ENCODE measurements around the gene IRAG1. TPM values are rescaled to one million over a fixed set of nuclear protein-coding genes. Genes with fewer than 3 reads are reported as not detected.

Gene IRAG1
- total RNA-seq, 1 donor from 2014 or later: 5.1 TPM

- Histone ChIP-seq H3K27me3 (ENCODE audit: low read depth) (no peaks in the 10 kb centered on the region), H3K27ac (replicated peaks) (peak overlapping the region; percentile 72), H3K4me3 (no peak overlapping the region), H3K9me3 (replicated peaks) (no peaks in the 10 kb centered on the region), H3K36me3 (no peaks in the 10 kb centered on the region), H3K4me1 (peaks cover 40% of the 10 kb centered on the region)
- DNase-seq: no peak
- intact Hi-C loops (cut with micrococcal nuclease): no loop called here
- TF ChIP-seq CTCF (IDR thresholded peaks at IDR 0.05; ENCODE audit: borderline replicate concordance): peak; percentile 79
These were observed 39.4 kb downstream of the IRAG1 start for GRCh38 chr11:10653946-10654810.

GRCh38 chr11:10653261-10653660 is 40.3 kb downstream of the IRAG1 start:
- intact Hi-C loops (cut with micrococcal nuclease): no loop called here
- no peaks in the 10 kb centered on the region for H3K27me3 ChIP-seq (ENCODE audit: low read depth)
- TF ChIP-seq CTCF (IDR thresholded peaks at IDR 0.05; ENCODE audit: borderline replicate concordance): no peak
- H3K9me3 ChIP-seq (replicated peaks): no peaks in the 10 kb centered on the region
- H3K4me1 ChIP-seq: peaks cover 31% of the 10 kb centered on the region
- H3K36me3 ChIP-seq: no peaks in the 10 kb centered on the region
- no peak for DNase-seq
- H3K27ac ChIP-seq (replicated peaks): peak overlapping the region; percentile 72
- no peak overlapping the region for H3K4me3 ChIP-seq

- TF ChIP-seq CTCF (IDR thresholded peaks at IDR 0.05; ENCODE audit: borderline replicate concordance): no peak
- Histone ChIP-seq H3K4me1 (peaks cover 16% of the 10 kb centered on the region), H3K27me3 (ENCODE audit: low read depth) (no peaks in the 10 kb centered on the region), H3K27ac (replicated peaks) (peak overlapping the region; percentile 72), H3K4me3 (no peak overlapping the region), H3K9me3 (replicated peaks) (no peaks in the 10 kb centered on the region), H3K36me3 (no peaks in the 10 kb centered on the region)
- no peak for DNase-seq
- intact Hi-C loops (cut with micrococcal nuclease): no loop called here
These were observed 41.7 kb downstream of the IRAG1 start for GRCh38 chr11:10651656-10652361.

GRCh38 chr11:10650630-10651029 is 42.9 kb downstream of the IRAG1 start:
- no peak overlapping the region for H3K4me3 ChIP-seq

GRCh38 chr11:10650166-10650565 is 43.4 kb downstream of the IRAG1 start:
- no peaks in the 10 kb centered on the region for H3K27me3 ChIP-seq (ENCODE audit: low read depth)
- H3K36me3 ChIP-seq: no peaks in the 10 kb centered on the region
- H3K27ac ChIP-seq (replicated peaks): no peak overlapping the region
- no peaks in the 10 kb centered on the region for H3K9me3 ChIP-seq (replicated peaks)
- no peak for TF ChIP-seq CTCF (IDR thresholded peaks at IDR 0.05; ENCODE audit: borderline replicate concordance)
- peaks cover 15% of the 10 kb centered on the region for H3K4me1 ChIP-seq
- intact Hi-C loops (cut with micrococcal nuclease): no loop called here
- DNase-seq: no peak
- no peak overlapping the region for H3K4me3 ChIP-seq

More at GRCh38 chr11:10650630-10651029, 42.9 kb downstream of the IRAG1 start:
- no peak overlapping the region for H3K27ac ChIP-seq (replicated peaks)
- peaks cover 11% of the 10 kb centered on the region for H3K4me1 ChIP-seq
- H3K36me3 ChIP-seq: no peaks in the 10 kb centered on the region
- no peak for TF ChIP-seq CTCF (IDR thresholded peaks at IDR 0.05; ENCODE audit: borderline replicate concordance)
- H3K9me3 ChIP-seq (replicated peaks): no peaks in the 10 kb centered on the region
- no peak for DNase-seq
- intact Hi-C loops (cut with micrococcal nuclease): no loop called here
- H3K27me3 ChIP-seq (ENCODE audit: low read depth): no peaks in the 10 kb centered on the region
